ENCODE results near the gene MTFR1L. TPM values are rescaled to one million over a fixed set of nuclear protein-coding genes. Genes with fewer than 3 reads are reported as not detected.
A peak's percentile ranks its signal among the peaks of the same experiment; 100 is the strongest.

MTFR1L gene
- total RNA-seq, 1 donor from 2014 or later = 30.6 TPM

GRCh38 chr1:25861316-25862286 lies 41.8 kb downstream of the MTFR1L start:
- DNase-seq (ENCODE audit: low read depth in 2 of 2) = peak in 1 of 2 donors; percentile 88

DNA sequence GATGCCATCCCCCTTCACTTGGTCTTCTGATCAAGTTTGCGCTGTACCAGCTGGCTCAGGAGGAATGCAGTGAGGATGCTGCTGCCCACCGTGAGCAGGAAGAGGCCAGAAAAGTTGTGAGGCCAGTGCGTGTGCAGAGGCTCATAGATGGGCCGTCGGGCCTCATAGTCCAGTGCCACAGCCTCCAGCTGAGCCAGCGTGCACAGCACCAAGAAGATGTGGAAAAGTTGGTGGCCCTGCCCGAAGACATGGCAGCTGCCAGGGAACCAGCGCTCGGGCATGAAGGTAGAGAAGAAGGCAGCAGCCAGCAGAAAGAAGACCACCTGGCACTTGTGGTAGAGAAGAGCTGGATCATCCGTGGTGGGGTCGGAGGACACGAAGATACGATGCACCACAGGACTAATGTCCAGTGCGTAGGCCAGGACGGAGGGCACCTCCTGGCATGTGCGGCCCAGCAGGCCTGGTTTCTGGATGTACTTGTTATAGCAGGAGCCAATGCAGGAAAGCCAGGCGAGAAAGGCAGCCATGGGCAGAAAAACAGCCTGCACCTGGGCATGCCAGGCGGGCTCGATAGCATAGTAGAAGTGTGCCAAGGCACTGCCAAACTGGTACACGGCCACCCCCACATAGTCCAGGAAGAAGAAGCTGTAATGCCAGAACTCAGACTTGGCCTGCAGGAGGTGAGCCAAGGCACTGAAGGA lies 43.2 kb downstream of the MTFR1L start:
- DNase-seq (ENCODE audit: low read depth in 2 of 2) = no peak

- no peak for DNase-seq (ENCODE audit: low read depth in 2 of 2)
These were observed 43.9 kb downstream of the MTFR1L start for GRCh38 chr1:25863486-25864262.

DNA sequence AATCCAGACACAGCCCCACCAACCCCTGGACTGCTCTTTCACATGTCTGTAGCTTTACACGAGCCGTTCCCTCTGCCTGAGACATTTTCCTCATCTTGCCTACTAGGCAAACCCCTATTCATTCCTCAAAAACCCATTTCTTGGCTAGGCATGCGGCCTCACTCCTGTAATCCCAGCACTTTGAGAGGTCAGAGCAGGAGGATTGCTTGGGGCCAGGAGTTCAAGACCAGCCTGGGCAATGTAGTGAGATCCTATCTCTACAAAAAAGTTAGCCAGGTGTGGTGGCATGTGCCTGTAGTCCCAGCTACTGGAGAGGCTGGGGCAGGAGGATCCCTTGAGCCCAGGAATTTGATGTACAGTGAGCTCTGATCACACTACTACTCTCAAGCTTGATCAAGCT lies 44.7 kb downstream of the MTFR1L start:
- no peak for DNase-seq (ENCODE audit: low read depth in 2 of 2)

DNA sequence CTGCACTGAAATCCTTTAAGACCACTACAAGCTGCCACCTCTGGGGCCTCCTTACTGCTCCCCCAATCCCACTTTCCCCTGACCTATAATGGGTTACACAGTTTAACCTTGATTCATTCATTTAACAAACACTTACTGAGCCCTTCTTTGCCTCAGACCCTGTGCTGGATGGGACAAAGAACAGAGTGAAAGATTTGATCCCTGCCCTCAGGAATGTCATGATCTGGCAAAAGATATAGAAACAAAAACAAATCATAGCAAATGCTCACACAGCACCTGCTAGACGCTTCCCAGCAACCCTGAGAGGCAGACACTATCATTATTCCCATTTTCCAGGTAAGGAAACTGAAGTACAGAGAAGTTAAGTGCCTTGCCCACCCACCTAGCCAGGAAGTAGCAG lies 46.5 kb downstream of the MTFR1L start:
- DNase-seq (ENCODE audit: low read depth in 2 of 2) = peak in 1 of 2 donors; percentile 40

DNA sequence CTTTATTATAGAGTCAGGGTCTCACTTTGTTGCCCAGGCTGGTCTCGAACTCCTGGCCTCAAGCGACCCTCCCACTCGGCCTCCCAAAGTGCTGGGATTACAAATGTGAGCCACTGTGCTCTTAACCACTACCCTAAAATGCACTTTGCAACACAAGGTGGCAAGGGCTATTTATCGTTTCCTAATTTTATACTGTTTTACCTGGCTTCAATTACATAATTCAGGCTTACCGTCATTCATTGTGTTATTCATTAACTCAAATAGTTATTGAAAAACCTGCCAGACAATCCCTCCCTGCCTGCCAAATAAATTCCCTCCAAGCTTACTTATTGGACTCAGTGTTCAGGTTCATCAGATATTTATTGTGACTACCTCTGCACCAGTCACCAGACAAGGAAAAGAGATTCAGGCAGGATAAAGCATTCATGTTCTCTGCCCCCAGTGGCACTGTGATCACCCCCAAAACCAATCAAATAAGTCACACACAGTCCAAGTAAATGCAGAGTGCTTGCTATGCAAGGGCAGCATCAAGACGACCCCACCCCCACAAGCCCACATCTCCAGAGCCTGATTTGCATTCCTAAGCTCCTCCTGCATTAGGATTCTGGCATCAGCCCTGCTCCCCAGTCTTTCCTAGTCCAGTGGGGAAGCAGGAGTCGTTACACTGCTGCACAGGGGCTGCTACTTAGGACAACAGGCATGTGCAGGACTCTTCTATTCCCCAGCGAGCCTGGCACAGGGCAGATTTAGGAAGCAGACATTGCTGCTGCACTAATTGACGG lies 47.6 kb downstream of the MTFR1L start:
- DNase-seq (ENCODE audit: low read depth in 2 of 2) = no peak

GRCh38 chr1:25869909-25870606 lies 50.3 kb downstream of the MTFR1L start:
- DNase-seq (ENCODE audit: low read depth in 2 of 2) = peak in 1 of 2 donors; percentile 56

DNA sequence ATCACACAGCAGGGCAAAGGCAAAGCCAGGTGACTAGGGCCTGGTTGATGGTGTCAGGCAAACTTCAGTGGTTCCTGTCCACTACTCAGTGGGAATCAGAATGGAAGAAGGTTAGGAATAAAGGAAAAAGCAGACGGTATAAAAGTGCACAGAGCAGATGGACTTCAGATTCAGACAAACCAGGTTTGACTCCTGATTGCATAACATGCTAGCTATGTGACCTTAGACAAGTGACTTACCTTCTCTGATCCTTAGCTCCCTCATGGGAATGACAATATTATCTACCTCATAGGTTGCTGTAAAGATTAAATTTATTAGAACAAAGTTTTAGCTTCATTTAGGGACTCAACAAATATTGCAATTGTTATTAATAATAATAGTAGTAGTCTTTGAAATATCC lies 50.9 kb downstream of the MTFR1L start:
- no peak for DNase-seq (ENCODE audit: low read depth in 2 of 2)

DNA sequence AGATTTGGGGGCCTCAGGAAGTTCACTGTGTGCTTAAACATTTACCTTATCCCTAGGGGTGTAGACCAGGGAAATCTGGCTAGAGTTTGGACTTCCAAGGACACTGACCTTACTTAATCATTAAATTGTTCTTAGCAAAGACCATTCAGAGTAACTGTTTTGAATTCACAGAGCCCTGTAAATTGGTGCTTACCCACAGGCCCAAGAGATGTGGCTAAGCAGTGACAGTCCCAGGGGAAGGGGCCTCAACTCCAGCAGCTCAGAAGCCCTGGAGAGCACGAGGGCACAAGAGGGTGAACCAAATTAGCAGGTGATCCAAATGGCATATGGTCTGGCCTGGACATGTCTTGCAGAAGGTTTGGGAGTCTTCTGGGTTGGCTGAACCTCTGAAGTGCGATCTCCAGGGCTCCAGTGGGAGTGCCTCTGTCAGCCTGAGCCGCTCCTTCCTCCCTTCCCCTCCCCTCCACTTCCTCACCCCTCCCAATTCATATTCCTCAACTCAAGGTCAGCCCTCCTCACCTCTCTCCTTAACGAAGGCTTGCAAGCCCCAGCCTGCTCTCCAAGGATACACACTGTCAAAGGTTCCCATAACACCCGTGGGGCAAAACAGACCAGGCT lies 51.4 kb downstream of the MTFR1L start:
- DNase-seq (ENCODE audit: low read depth in 2 of 2) = no peak

DNA sequence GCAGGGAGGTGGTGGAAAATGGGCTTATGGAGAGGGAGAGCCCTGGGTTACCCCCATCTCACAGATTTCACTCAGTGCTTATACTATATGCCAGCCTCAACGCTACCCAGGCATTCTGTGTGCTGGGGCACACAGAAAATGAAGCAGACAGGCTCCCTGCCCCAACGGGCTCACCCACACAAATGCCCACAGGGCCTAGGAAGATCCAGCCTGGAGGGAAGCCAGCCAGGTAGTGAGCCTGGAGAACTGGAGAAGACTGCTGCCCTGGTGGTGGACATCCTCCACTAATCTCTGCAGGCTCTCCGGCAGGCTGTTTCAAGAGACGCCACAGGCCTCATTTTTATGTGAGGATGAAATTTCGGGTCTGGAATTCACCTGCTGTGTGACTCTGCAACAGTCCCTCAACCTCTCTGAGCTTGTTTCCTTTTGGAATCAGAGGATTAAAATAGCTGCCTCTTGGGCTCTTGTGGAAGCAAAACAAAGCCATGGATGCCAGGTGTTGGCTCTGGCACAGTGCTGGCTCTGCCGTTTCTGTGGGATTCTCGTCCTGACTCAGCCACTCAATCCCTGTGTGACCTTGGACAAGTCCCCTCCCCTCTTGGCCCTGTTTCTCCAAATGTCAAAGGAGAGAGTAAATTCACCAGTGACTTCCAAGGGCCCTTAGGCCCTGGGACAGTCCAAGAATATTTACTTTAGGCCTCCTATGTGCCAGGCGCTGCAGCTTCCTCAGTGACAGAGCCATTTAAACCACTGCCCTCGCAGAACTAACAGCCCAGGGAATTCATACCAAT lies 52.1 kb downstream of the MTFR1L start:
- DNase-seq (ENCODE audit: low read depth in 2 of 2) = no peak

- DNase-seq (ENCODE audit: low read depth in 2 of 2) = no peak
These were observed 53.0 kb downstream of the MTFR1L start for GRCh38 chr1:25872713-25873112.

DNA sequence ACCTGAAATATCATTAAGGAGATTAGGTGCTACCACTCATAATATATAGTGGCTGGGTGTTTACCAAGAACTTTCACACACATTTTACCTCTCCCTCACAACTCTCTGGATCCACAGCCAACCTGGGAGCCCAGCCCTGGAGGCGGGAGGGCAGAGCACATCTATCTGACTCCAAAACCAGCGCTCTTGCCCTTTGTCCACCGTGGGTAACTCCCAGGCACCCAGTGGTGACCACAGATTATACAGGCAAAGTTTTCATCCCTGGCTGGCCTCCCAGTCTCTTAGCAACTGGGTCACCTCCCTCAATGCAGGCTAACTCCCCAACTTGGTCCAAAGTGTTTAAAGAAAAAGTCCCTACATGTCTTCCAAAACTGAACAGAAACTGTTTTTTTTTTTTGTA lies 53.4 kb downstream of the MTFR1L start:
- no peak for DNase-seq (ENCODE audit: low read depth in 2 of 2)

DNA sequence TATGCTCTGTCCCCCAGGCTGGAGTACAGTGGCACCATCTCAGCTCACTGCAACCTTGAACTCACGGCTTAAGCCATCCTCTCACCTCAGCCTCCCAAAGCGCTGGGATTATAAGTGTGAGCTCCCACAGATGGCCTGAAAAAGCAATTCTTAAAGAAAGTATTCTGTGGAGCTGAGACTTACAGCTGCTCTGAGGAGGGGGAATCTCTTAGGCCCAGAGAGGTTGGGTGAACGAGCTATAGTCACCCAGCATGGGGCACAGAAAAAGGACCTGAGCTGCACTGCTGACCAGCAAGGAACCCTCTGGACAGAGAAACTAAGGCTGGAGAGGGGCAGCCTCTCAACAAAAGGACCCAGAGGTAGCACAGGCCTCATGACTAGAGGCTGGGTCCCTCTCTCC lies 54.5 kb downstream of the MTFR1L start:
- DNase-seq (ENCODE audit: low read depth in 2 of 2) = no peak

GRCh38 chr1:25874635-25875153 lies 54.9 kb downstream of the MTFR1L start:
- DNase-seq (ENCODE audit: low read depth in 2 of 2) = no peak

GRCh38 chr1:25875154-25875855 lies 55.6 kb downstream of the MTFR1L start, which contains the start of gene PAQR7:
Gene PAQR7, minus strand, starts transcription at chr1:25875708. Its CDS starts 11,869 bp downstream, at chr1:25863839.
- DNase-seq (ENCODE audit: low read depth in 2 of 2) = peak; percentile 63 to 82

DNA sequence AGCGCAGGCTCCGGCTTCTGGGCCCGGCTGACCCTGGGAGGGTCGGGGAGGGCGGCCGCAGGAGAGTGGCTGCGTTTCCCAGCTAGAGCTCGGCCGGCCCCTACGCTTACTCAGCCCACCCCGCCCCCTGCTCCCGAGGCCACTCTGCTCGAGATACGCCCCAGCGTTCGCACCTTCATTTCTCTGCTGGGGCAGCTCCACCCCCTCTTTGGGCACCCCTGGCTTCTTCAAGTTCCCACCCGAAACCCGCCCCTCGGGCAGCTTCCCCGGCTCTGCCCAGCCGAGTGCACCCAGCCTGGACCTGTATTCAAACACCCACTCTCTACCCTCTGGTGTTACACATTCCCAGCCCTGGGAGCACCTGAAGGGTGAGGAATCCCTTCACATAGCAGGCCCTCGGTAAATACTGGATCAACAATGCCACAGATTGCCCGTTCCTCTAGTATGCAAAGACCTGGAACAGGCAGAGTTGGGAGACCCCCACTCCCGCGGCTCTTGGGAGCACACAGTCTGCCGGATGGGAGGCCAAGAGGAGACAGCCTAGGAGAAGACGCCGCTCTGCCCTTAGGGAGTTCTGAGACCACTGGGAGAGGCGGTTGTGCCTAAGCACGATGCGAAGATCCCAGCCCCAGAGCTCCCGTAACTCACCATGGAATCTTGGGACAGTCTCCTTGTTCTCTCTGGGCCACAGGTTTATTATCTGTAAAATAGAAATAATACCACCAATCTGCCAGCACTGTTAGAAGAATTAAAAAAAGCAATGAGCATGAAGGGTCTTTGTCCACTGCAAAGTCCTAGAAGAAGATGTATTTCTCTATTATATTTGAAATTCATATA lies 56.3 kb downstream of the MTFR1L start:
- no peak for DNase-seq (ENCODE audit: low read depth in 2 of 2)

DNA sequence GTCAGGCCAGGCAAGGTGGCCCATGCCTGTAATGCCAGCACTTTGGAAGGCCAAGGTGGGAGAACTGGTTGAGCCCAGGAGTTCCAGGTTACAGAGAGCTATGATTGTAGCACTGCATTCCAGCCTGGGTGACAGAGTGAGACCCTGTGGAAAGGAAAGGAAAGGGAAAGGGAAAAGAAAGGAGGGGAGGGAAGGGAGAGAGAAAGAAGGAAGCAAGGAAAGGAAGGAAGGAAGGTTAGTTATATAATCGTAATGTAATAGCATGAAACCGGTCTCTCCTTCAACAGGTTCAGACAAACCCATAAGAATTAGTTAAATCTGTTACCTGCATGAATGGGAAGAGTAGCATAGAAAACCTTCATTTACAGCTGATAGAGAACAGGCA lies 56.9 kb downstream of the MTFR1L start:
- no peak for DNase-seq (ENCODE audit: low read depth in 2 of 2)
